GM18499 (cell line): ENCODE measurements around the gene NTN1.

Source experiments
- ATAC-seq: cut with Tn5 transposase; IDR thresholded peaks from one replicate; pipeline ENCODE4 v1.9.1; 2021; ENCODE audit warnings: moderate number of reproducible peaks; ENCODE audit not compliant: insufficient read depth, unreplicated experiment

The NTN1 gene

GRCh38 chr17:9225305-9226101 is 204.2 kb downstream of the NTN1 start:
- ATAC-seq: no peak

DNA sequence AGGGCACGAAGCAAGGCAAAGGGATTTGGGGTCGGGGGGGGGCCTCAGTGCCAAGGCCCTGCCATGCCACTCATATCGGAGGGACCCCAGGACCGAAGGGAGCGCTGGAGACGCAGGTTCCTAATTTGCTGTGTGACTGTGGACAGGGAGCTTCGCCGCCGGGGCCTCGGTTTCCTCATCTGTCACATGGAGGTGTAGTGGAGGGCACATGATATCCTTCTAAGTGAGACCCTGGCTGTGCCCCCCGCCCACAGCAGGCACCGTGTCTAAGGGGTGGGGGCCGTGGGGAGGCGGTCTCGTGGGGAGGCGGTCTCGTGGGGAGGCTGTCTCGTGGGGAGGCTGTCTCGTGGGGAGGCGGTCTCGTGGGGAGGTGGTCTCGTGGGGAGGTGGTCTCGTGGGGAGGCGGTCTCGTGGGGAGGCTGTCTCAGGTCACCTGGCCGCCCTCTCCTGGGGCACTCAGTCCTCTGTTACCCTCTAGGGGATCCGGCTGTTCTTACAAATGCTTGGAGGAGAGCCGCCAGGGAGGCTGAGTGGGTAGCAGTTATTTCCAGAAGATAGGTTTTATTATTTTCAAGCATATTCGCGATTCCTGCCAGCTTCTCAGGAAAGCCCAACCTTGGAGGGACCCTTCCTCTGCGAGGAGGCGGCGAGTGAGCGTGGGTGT is 205.0 kb downstream of the NTN1 start:
- no peak for ATAC-seq

DNA sequence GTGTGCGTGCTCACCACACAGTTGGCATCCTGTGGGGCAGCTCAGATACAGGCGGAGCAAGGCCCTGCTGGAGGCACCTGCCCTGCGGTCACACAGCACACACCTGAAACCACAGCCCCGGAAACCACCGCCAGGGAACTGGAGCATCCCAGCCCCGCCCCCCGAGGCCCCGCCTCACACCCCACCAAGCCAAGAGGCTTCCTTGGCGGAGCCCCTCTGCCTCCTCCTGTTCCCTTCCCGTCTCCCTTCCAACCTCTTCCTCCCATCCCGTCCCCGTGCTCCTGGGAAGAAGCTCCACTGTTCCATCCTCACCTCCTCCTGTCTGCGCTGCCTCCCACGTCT is 205.5 kb downstream of the NTN1 start:
- no peak for ATAC-seq

DNA sequence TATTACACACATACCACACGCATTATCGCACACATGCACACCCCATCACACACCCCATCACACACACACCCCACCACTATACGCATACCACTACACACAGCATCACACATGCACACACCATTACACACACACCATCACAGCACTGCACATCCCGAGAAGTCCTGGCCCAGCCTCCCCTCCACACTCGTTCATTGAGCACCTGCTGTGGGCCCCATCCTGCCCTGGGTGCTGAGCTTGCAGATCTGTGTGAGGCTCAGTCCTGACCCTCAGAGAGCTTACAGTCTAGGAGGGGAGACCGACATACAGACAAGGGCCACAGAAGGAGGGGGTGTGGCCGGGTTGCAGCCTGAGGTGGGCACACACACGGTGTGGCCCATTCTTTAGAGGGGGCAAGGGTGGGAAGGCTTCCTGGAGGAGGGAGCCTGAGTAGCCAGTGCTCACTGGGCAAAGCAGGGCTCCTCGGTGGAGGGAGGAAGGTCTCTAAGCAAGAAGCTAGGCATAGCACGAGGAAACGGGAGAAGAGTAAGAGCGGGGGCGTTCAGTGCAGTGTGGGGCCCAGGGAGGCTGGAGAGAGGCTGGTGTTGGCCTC is 206.6 kb downstream of the NTN1 start:
- ATAC-seq: no peak

DNA sequence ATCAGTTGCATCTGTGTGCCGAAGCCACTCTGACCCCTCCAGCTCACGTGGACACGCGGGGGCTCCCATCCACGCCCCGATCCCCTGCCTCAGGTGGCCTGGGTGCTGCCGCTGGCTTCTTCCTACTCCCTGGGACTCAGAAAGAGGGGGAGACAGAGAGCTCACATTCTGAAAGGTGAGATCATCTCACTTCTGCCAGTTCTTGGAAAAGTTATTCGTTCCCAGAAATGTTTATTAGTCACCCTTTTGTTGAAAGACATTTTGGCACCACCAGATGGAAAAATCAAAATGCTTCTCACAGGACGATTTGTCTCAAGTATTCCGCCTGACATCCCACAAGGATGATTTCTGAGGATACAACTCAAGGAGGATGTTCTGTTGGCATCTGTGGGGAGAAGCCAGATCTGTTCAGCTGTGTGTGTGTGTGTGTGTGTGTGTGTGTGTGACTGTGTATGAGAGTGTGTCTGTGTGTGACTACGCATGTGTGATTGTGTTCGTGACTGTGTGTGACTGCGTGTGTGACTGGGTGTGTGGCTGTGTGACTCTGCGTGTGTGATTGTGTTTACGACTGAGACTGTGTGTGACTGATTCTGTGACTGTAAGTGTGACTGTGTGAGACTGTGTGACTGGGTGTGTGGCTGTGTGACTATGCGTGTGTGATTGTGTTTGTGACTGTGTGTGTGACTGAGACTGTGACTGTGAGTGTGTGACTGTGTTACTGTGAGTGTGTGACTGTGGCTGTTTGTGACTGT is 207.3 kb downstream of the NTN1 start:
- no peak for ATAC-seq

DNA sequence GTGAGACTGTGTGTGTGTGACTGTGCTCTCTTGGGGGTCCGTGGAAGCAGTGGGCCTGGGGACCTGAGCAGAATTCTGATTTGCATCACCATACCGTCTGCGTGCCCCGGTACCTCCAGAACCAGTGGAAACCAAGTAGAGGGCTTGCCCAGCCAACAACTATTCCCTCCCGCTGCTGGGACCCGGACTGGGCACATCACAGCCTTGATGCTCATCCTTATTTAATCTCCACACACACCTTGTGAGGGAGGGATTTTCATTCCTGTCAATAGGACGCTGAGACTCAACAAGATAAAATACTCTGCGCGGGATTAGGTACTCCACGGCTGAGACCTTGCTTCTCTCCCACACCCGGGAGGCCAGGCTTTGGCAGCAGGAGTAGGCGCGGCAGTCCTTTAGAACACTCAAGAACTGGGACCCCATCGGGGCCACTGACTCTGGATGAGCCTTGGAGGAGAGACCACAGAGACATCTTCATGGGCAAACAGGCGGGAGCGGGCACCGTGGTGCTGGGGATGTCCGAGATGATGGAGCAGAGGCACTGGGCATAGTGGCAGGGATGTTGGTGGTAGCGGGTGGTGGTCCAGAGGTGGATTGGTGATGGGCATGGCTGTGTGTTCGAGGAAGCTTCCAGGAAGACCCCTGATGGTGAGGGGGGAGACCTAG is 208.0 kb downstream of the NTN1 start:
- ATAC-seq: no peak

DNA sequence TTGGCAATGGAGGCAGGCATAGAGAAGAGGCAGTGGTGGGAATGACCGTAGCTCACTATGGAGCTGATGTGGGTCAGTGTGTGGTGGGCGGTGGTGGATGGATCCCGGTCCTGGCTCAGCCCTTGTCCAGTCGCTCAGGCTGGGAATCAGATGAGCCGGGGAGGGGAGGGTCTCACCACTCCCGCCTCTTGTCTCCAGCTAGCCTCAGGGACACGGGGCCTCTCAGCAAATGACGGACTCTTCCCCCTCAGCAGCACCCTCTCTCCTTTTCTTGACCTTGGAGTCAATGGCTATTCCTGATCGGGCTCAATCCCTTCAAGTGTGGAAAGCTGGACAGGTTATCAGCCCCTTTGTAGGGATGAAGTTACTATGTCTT is 208.5 kb downstream of the NTN1 start:
- ATAC-seq: no peak

DNA sequence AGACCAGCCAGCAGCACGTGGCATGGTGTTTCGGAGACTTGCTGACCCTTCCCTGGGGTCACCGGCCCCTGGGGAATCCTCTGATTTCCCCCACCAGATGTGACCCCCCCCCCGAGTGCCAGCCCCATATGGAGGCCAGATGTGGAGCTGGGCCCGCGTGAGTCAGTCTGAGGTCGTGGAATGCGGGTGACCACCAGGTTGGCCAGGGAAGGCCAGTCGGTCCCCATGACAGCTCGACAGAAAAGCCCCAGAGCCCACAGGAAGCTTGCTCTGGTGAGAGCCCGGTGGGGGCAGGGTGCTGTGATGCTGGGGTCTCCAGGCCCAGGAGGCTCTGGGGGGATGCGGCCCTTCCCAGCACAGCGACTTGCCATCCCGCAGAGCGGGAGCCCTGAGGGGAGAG is 209.0 kb downstream of the NTN1 start:
- no peak for ATAC-seq

GRCh38 chr17:9230861-9231260 is 209.6 kb downstream of the NTN1 start:
- no peak for ATAC-seq

DNA sequence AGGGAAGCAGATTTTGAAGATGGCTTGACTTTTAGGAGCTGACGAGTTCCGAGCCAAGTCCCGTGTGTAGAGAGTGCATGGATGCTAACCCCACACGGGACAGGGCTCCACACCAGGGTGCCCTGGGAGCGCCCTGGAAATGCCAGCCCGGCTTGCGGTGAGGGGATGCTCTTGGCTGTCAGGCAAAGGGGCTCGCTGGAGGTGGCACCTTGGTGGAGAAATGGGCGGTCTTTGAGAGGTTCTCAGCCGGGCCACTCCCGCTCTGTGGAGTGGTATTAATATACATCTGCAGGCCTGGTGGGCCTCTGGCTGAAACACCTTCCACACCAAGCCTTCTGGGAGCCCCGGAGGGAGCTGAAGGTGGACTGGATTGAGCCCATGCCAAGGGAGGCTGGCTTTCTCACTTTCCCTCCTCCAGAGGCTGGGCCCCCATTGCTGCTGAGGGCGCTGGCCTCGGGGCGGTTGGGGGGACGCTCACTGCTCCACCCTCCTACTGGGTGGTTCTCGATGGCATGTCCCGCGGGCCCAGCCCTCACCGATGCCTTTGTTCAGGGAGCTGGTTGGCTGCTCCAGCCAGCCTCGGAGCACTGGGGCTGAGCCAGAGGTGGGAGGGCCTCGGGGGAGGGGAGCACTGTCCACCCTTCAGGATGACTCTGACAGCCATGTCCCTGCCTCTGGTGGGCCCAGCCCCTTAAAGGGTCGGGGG is 210.3 kb downstream of the NTN1 start:
- no peak for ATAC-seq

- no peak for ATAC-seq
Observed at GRCh38 chr17:9232155-9232475, 210.8 kb downstream of the NTN1 start.

DNA sequence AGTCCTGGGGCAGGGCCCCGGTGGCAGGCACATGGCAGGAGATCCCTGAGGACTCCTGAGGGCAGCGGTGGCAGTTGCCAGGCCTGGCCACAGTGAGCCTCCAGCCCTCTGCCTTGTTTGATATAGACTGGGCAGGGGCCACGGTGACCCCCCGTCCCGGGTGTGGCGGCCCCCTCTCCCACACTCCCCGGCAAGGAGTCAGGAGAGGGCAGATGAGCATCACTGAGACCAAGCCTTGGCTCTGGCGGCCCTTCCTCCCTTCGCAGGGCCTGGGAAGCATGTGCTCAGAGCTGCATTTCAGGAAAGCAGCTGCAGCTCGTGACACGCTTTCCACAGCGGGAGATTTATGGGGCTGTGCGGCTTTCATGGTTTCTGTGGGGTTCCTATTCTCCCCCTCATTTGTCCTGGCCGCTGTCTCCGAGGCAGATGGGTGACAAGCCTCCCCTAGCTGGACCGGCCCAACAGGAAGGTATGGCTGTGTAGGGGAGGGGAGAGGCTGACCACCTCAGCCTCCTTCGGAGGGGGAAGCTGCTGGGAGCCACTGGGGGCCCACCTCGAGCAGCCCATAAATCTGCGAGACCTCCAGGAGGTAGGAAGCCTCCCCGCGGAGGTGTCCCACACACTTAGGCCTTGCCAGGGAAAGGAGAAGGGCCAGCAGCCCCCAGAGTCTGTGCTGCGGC is 211.4 kb downstream of the NTN1 start:
- no peak for ATAC-seq

DNA sequence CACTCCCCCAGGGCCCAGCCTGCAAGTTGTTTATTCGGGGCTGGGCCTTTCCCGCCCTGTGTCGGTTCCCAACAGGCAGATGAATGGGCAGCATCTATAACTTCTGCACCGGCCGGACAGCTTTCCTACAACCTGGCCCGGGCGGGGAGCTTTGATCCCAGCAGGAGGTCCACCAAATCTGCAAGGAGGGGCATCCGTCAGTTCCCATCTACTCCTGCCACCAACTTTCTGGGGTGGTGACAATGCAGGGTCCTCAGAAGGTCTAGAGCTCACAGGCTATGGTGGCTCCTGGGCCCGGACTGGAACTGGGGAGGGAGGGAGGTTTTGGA is 211.9 kb downstream of the NTN1 start:
- no peak for ATAC-seq

DNA sequence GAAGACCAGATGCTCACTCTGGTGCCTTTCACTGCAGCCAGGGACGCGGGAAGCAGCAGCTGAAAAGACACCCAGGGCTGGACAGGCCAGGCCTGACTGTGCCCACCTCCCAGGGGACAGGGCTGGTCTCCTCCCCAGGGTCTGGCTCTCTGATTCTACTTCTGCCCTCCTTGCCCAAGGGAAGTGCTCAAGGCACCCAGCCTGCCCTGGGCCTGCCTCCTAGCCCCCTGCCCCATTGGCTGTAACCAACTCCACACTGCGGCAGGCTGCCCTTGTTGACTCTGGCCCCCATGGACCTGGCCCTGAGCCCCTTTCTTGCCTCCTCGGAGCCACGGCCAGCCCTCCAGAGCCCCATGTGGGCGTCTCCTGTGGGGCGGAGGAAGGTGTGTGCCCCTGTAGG is 212.5 kb downstream of the NTN1 start:
- ATAC-seq: no peak

DNA sequence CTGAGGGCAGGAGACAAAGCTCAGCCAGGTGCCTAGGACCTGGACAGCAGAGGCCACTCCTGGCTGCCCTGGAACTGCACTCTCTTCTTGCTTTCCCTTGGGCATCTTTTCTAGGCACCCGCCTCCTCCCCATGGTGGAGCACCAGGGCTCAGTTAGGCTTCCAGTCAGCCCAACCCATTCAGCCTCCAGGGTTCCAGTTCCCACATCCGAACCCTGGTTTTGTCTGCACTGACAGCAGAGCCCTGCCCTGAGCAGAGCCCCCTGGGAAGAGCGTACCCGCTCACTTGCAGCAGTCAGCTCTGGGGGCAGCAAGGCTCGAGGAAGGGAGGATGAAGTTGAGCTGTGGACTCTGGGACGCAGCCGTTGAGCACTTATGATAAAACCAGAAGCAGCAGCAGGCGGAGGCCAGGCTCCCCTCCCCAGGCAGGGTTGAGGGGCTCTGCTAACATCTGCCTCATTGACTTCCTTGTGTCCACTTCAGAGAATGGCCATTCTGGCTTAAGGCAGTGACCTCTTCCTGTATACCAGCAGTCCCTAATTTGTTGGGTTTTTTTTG is 213.2 kb downstream of the NTN1 start:
- no peak for ATAC-seq

DNA sequence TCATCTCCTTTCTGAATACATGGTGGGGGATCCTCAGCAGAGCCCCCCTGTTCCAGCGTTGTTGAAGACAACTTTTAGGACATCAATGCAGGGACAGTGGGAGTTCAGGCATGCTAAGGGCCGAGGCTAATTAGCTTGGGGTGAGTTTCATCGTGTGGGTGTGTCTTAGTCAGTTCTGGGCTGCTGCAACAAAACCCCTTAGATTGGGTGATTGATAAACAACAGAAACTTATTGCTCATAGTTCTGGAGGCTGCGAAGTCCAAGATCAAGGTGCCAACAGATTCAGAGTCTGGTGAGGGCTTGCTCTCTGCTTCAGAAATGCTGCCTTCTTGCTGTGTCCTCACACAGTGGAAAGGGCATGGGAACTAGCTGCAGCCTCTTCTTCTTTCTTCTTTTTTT is 214.0 kb downstream of the NTN1 start:
- no peak for ATAC-seq

DNA sequence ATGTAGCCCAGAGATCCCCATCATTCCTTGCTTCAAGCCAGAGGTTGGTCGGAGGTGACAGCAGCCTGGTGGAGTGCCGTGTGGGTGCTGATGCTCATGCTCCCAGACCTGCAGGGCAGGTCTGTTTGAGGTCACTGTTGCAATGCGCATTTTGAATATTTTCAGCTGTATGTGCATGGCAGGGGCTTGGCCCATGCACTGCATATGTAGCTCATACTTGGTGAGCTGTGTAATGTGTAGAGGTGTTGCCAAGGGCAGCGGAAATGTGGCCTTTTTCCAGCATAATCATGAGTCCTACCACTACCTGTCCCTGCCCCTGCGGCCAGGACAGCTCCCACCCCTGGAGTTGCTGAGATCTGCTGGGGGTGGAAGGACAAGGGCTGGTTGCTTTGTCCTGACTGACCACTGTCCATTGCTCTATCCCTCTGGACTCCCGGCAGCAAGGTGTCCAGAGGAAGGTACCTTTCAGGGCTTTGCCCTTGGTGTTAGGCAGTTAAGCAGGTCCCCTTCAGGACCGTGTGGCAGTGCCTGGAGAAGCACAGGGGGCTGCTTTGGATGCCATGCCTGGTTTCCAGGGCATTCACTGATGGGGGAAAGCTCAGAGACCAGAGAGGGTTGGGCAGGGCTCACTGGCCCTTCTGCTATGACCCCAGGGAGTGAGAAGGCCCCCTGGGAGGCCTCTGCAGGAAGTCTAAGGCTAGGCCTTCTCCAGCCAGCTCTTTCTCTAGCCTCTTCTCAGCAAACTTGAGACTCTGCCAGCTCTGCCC is 215.2 kb downstream of the NTN1 start:
- ATAC-seq: no peak

DNA sequence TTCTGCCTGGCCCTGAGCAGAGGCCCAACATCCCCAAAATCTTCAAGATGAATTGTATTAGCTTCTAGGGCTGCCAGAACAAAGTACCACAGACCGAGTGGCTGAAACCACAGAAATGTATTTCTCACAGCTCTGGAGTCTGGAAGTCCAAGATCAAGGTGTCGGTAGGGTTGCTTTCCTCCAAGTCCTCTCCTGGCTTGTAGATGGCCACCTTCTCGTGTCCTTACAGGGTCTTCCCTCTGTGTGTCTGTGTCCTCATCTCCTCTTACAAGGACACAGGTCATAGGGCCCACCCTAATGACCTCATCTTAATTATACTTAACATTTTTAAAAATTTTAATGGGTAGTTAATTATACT is 215.7 kb downstream of the NTN1 start:
- no peak for ATAC-seq
